Heart right ventricle (tissue), 16 donors: ENCODE data around the gene PRRT3. TPM values are rescaled to one million over a fixed set of nuclear protein-coding genes. Genes with fewer than 3 reads are reported as not detected.

Experiments
- ATAC-seq, 8 donors: fragments of 200-7000 bp; cut with Tn5 transposase; one replicate each; pipeline ENCODE4 v1.9.1; 2020; ENCODE audit warnings: mild to moderate bottlenecking in 8 of 8, moderate library complexity in 8 of 8, moderate number of reproducible peaks in 1 of 8
- DNase-seq, 2 donors: peaks; one replicate each; pipeline ENCODE4 v3.0.0-alpha.2; 2020
- H3K27ac ChIP-seq, 10 donors: fragments of 200-600 bp; sonication (generic) in 2 of 10; one replicate each; pipeline versions ENCODE4 v1.5.0 to v1.8.0; 2020 to 2022; ENCODE audit warnings: mild to moderate bottlenecking in 3 of 10
- H3K27me3 ChIP-seq, 7 donors: fragments of 200-600 bp; one replicate each; pipeline ENCODE4 v1.8.0; 2021 to 2022; ENCODE audit warnings: mild to moderate bottlenecking in 2 of 7
- H3K36me3 ChIP-seq, 9 donors: fragments of 200-600 bp; sonication (generic) in 1 of 9; one replicate each; pipeline versions ENCODE4 v1.5.0 to v1.8.0; 2020 to 2022; ENCODE audit warnings: mild to moderate bottlenecking in 2 of 9
- H3K4me1 ChIP-seq, 9 donors: fragments of 200-600 bp; sonication (generic) in 1 of 9; one replicate each; pipeline versions ENCODE4 v1.5.0 to v1.8.0; 2020 to 2022; ENCODE audit warnings: mild to moderate bottlenecking in 4 of 9
- H3K4me3 ChIP-seq, 10 donors: fragments of 200-600 bp; sonication (generic) in 2 of 10; one replicate each; pipeline versions ENCODE4 v1.5.0 to v1.8.0; 2020 to 2022; ENCODE audit warnings: mild to moderate bottlenecking in 7 of 10, moderate library complexity in 2 of 10
- H3K9me3 ChIP-seq, 11 donors: fragments of 200-600 bp in 10 of 11; sonication (generic) in 2 of 11; one replicate each; pipeline versions ENCODE4 v1.5.0 to v1.8.0; 2013 to 2022; ENCODE audit warnings: mild to moderate bottlenecking in 2 of 11, control low read depth in 1 of 11, moderate library complexity in 1 of 11
- WGBS, 2 donors: extraction: QIAGEN DNeasy Blood & Tissue Kit; methylation state at CpG; one replicate each; pipeline ENCODE4 v1.1.7; 2013; ENCODE audit warnings: inconsistent platforms in 1 of 2; 5-methylcytosine and 5-hydroxymethylcytosine counted together
- intact Hi-C, 10 donors: fragments of 100-400 bp; cut with DNase I; formaldehyde crosslinking; loops; one replicate each; pipeline versions ENCODE4 v1.11.1 to v1.14.2; 2022
- polyA plus RNA-seq, 2 donors: library from polyadenylated mRNA; stranded (reverse); fragments of 200-250 nt; gene quantifications; one replicate each; pipeline ENCODE4 v1.2.3, GENCODE V29; 2013
- total RNA-seq, 10 donors: library from RNA; stranded (reverse); fragmentation: NEBNext Ultra II Directional in 3 of 10; extraction: Animal tissue kit (Norgen Biotek cat#: 25700) in 3 of 10; gene quantifications; one replicate each; pipeline versions ENCODE4 v1.2.1 to v1.2.4, GENCODE V29; 2021 to 2023
- TF ChIP-seq, protein P1 (sequence below), 9 donors: fragments of 200-600 bp; sonication (generic) in 2 of 9; IDR thresholded peaks; one replicate each; pipeline versions ENCODE4 v1.5.0 to v1.8.0; 2021 to 2022; ENCODE audit warnings: antibody characterized with exemption in 9 of 9, mild to moderate bottlenecking in 5 of 9, moderate library complexity in 1 of 9
- donor health status: Arrhythmogenic right ventricular cardiomyopathy.
- donor health status: ischemic (EF 13 %, LVEDD 7.1; RV severe dilation, severe dysfunction).
- donor health status: healthy with polysubstance abuse.
- donor health status: DM: no; HTN: yes; CAD: no.
- donor health status: DM: no; HTN: no; CAD: no.
- donor health status: ischemic (EF 25% LVEDD 6.9; RV normal size, moderate dysfunction).
- donor health status: ischemic (EF 25% LVEDD 5.7; RV mildly dilated, moderate dysfunction).
- donor health status: healthy.
- donor health status: DM: yes; HTN: yes; CAD: no.
- donor health status: Ischemic cardiomyopathy.
- donor health status: ischemic (EF 35%, LVEDD 5.7; RV mildly dilated, moderate dysfunction).
- donor health status: nonischemic (EF 11% LVEDD 7.7; RV severe dilation, severe dysfunction).
- donor health status: DM: yes; HTN: yes; CAD: no.
- donor health status: PGD.
- donor health status: ischemic (EF 29% LVEDD 5.4; RV normal size, mild dysfunction).
- donor health status: nonischemic (EF 23%, LVEDD 6.1; RV moderate dilation, normal function).

The PRRT3 gene
- total and polyA plus RNA-seq, 12 donors = 0.45 to 2.0 (median 1.2) TPM

DNA sequence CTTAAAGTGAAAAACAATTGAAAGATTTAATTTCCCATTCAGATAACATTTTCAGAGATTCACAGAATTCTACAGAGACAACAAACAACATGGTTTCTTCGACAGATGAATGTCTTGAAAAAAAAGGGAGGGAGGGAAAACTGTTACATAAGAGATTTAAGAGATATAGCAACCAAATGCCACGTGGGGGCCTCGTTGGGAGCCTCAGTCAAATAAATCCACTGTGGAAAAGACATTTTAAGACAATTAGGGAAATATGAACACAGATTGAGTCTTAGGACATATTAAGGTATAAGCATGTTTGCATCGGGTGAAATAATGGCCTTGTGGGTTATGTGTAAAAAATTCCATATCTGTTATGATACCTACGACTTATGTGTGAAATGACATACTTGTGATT is 5.0 kb upstream of the PRRT3 start:
- ATAC-seq (no peak), DNase-seq (no peak)
- Histone ChIP-seq H3K9me3 (no peaks in the 10 kb centered on the region), H3K27me3 (no peaks in the 10 kb centered on the region), H3K27ac (no peak overlapping the region), H3K4me3 (no peak overlapping the region), H3K4me1 (peaks cover 0 to 5% (median 2%) of the 10 kb centered on the region in 9 donors), H3K36me3 (peaks cover 0 to 30% (median 4%) of the 10 kb centered on the region in 9 donors)
- intact Hi-C loops = no loop called here
- WGBS, 2 donors = 64 to 66% methylated on average over 5 of the region's 5 CpGs
- TF ChIP-seq, protein P1, sequence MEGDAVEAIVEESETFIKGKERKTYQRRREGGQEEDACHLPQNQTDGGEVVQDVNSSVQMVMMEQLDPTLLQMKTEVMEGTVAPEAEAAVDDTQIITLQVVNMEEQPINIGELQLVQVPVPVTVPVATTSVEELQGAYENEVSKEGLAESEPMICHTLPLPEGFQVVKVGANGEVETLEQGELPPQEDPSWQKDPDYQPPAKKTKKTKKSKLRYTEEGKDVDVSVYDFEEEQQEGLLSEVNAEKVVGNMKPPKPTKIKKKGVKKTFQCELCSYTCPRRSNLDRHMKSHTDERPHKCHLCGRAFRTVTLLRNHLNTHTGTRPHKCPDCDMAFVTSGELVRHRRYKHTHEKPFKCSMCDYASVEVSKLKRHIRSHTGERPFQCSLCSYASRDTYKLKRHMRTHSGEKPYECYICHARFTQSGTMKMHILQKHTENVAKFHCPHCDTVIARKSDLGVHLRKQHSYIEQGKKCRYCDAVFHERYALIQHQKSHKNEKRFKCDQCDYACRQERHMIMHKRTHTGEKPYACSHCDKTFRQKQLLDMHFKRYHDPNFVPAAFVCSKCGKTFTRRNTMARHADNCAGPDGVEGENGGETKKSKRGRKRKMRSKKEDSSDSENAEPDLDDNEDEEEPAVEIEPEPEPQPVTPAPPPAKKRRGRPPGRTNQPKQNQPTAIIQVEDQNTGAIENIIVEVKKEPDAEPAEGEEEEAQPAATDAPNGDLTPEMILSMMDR (IDR thresholded peaks at IDR 0.05) = no peak

GRCh38 chr3:9955611-9956352 is 3.6 kb upstream of the PRRT3 start:
- ATAC-seq (no peak), DNase-seq (no peak)
- 93 to 94% methylated on average over 5 of the region's 5 CpGs for WGBS, 2 donors
- Histone ChIP-seq H3K4me3 (no peak overlapping the region), H3K27ac (no peak overlapping the region), H3K4me1 (peaks cover 0 to 14% (median 10%) of the 10 kb centered on the region in 9 donors), H3K36me3 (peaks cover 0 to 16% (median 0%) of the 10 kb centered on the region in 9 donors), H3K9me3 (no peaks in the 10 kb centered on the region), H3K27me3 (peaks cover 0 to 11% (median 0%) of the 10 kb centered on the region in 7 donors)
- intact Hi-C loops = no loop called here
- TF ChIP-seq, protein P1 (IDR thresholded peaks at IDR 0.05) = no peak

GRCh38 chr3:9955067-9955502 is 2.9 kb upstream of the PRRT3 start:
- TF ChIP-seq, protein P1 (IDR thresholded peaks at IDR 0.05) = no peak
- Histone ChIP-seq H3K27ac (no peak overlapping the region), H3K9me3 (no peaks in the 10 kb centered on the region), H3K27me3 (peaks cover 0 to 11% (median 0%) of the 10 kb centered on the region in 7 donors), H3K36me3 (peaks cover 0 to 9% (median 0%) of the 10 kb centered on the region in 9 donors), H3K4me3 (no peak overlapping the region), H3K4me1 (peaks cover 0 to 14% (median 10%) of the 10 kb centered on the region in 9 donors)
- intact Hi-C loops = no loop called here
- no peak for DNase-seq
- 41 to 47% methylated on average over 12 of the region's 12 CpGs for WGBS, 2 donors
- no peak for ATAC-seq

GRCh38 chr3:9951598-9951961 is 628 bp downstream of the PRRT3 start:
- 43 to 45% methylated on average over 10 of the region's 10 CpGs for WGBS, 2 donors
- TF ChIP-seq, protein P1 (IDR thresholded peaks at IDR 0.05) = no peak
- peaks cover 0 to 11% (median 0%) of the 10 kb centered on the region in 7 donors for H3K27me3 ChIP-seq
- H3K4me3 ChIP-seq = peak overlapping the region in 9 of 10 donors; percentile 25 to 65 (median 60)
- H3K36me3 ChIP-seq = peaks cover 0 to 9% (median 0%) of the 10 kb centered on the region in 9 donors
- DNase-seq (no peak), ATAC-seq (no peak)
- H3K27ac ChIP-seq = no peak overlapping the region
- intact Hi-C loops = no loop called here
- H3K4me1 ChIP-seq = peaks cover 3 to 27% (median 16%) of the 10 kb centered on the region in 9 donors
- no peaks in the 10 kb centered on the region for H3K9me3 ChIP-seq
